SU-DHL-6 (cell line): ENCODE results near the gene WSCD2.

Source experiments
- EZH2phosphoT487 ChIP-seq: fragments of 200-600 bp; sonication (generic), shearing (Covaris generic); conservative IDR thresholded peaks from 2 replicates; pipeline ENCODE4 v1.6.1; 2018; ENCODE audit warnings: mild to moderate bottlenecking, antibody characterized with exemption, low read length, moderate library complexity, mixed read lengths
- TF ChIP-seq, protein P1 (sequence below): fragments of 200-600 bp; sonication (generic); IDR thresholded peaks from one replicate; pipeline ENCODE4 v1.5.1; 2017; ENCODE audit warnings: antibody characterized with exemption, mild to moderate bottlenecking, low read length, moderate library complexity; ENCODE audit not compliant: insufficient read depth, poor library complexity, severe bottlenecking

DNA sequence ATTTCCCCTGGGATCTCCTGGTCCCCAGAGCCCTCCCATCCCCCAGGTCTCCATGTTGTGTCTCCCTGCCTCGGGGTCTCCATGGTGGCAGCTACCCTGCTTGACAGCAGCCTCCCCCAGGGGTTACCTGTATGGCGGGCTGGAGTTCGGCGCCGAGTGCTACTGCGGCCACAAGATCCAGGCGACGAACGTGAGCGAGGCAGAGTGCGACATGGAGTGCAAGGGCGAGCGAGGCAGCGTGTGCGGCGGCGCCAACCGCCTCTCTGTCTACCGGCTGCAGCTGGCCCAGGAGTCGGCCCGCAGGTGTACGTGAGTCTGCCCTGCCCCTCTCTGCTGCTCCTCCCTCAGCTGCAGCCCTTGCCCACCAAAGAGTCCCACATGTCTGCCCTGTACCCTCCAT is 80.9 kb downstream of the WSCD2 start:
- TF ChIP-seq, protein P1, sequence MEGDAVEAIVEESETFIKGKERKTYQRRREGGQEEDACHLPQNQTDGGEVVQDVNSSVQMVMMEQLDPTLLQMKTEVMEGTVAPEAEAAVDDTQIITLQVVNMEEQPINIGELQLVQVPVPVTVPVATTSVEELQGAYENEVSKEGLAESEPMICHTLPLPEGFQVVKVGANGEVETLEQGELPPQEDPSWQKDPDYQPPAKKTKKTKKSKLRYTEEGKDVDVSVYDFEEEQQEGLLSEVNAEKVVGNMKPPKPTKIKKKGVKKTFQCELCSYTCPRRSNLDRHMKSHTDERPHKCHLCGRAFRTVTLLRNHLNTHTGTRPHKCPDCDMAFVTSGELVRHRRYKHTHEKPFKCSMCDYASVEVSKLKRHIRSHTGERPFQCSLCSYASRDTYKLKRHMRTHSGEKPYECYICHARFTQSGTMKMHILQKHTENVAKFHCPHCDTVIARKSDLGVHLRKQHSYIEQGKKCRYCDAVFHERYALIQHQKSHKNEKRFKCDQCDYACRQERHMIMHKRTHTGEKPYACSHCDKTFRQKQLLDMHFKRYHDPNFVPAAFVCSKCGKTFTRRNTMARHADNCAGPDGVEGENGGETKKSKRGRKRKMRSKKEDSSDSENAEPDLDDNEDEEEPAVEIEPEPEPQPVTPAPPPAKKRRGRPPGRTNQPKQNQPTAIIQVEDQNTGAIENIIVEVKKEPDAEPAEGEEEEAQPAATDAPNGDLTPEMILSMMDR: no peak
- no peak for TF ChIP-seq EZH2phosphoT487
